Hepatocyte (in vitro differentiated cells): ENCODE results near the gene ZSCAN23.

Source experiments
- EZH2 ChIP-seq: fragments of 200-600 bp; sonication (generic); IDR thresholded peaks from 2 replicates; pipeline ENCODE4 v1.6.1; 2016; ENCODE audit warnings: antibody characterized with exemption, mild to moderate bottlenecking, borderline replicate concordance
- EZH2phosphoT487 ChIP-seq: fragments of 200-600 bp; sonication (generic); IDR thresholded peaks from one replicate; pipeline ENCODE4 v1.6.1; 2018; ENCODE audit warnings: antibody characterized with exemption, mild to moderate bottlenecking, low read depth, moderate library complexity; ENCODE audit not compliant: unreplicated experiment, severe bottlenecking
- TF ChIP-seq, protein P1 (sequence below): fragments of 200-600 bp; sonication (generic); IDR thresholded peaks from 2 replicates; pipeline ENCODE4 v1.5.1; 2016; ENCODE audit warnings: antibody characterized with exemption, mild to moderate bottlenecking; ENCODE audit not compliant: poor library complexity

DNA sequence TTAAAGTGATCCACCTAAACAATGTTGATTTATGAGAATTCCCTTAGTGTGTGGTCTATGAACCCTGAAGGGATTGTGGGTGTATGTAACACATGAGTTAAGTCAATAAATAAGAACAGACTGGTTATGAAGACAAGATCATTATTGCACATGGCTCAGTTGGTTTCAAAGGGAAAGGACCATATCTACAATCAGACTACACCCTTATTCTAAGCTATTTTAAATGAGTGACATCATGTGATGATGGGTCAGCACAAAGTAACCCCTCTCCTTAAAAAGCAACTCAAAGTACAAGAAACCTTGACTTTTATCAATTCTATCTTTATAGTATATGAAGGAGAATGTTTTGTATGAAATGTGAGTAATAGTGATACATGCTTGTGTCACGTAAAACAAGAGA, 15.3 kb upstream of the ZSCAN23 start:
- TF ChIP-seq, protein P1, sequence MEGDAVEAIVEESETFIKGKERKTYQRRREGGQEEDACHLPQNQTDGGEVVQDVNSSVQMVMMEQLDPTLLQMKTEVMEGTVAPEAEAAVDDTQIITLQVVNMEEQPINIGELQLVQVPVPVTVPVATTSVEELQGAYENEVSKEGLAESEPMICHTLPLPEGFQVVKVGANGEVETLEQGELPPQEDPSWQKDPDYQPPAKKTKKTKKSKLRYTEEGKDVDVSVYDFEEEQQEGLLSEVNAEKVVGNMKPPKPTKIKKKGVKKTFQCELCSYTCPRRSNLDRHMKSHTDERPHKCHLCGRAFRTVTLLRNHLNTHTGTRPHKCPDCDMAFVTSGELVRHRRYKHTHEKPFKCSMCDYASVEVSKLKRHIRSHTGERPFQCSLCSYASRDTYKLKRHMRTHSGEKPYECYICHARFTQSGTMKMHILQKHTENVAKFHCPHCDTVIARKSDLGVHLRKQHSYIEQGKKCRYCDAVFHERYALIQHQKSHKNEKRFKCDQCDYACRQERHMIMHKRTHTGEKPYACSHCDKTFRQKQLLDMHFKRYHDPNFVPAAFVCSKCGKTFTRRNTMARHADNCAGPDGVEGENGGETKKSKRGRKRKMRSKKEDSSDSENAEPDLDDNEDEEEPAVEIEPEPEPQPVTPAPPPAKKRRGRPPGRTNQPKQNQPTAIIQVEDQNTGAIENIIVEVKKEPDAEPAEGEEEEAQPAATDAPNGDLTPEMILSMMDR, result no peak
- no peak for TF ChIP-seq EZH2
- no peak for TF ChIP-seq EZH2phosphoT487
